Adrenal gland (tissue), 5 donors: ENCODE measurements around the gene PROX1.

Source experiments
- CTCF ChIP-seq, 6 experiments: fragments of 450-650 bp in 4 of 6; fragments of 200-600 bp in 2 of 6; sonication (generic) in 1 of 6; IDR thresholded peaks; 1 replicate in 5 of 6; 2 replicates in 1 of 6; pipeline versions ENCODE4 v1.5.1 to v1.8.0; 2016 to 2021; ENCODE audit warnings: antibody characterized with exemption in 6 of 6, mild to moderate bottlenecking in 2 of 6, moderate library complexity in 1 of 6
- POLR2A ChIP-seq, 2 donors: fragments of 450-650 bp; IDR thresholded peaks; one replicate each; pipeline ENCODE4 v1.6.1; 2017; ENCODE audit warnings: antibody characterized with exemption in 2 of 2, mild to moderate bottlenecking in 2 of 2, moderate library complexity in 1 of 2
- donor health status: DM: no; HTN: no; CAD: no.

DNA sequence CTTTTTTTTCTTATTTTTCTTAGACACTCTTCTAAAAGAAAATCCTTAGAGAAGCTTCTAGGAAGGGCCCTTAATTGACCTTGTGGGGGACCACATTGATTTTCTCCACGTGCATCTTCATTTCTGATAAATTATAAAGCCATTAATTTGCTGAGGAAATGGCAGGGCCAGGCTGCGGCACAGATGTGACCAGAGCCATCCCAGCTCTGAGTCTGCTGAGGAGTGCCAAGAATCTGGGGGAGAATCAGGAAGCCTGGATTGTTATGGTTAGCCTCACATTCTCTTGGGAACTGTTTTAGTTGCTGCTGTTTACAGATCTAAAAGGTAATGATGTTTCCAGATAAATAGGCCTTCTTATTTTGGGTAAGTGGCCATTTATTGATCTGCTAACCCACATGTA lies 16.2 kb downstream of the PROX1 start:
- TF ChIP-seq POLR2A (IDR thresholded peaks at IDR 0.05) (no peak), CTCF (IDR thresholded peaks at IDR 0.05) (no peak)
